Endodermal cell (in vitro differentiated cells): ENCODE measurements around the gene DLGAP5. TPM values are rescaled to one million over a fixed set of nuclear protein-coding genes. Genes with fewer than 3 reads are reported as not detected.

Experiments used
- DNase-seq: peaks from one replicate; pipeline ENCODE4 v3.0.0-alpha.2; 2017
- H3K27ac ChIP-seq: 2 replicates; pipeline ENCODE4 v1.5.1; 2013; ENCODE audit warnings: mild to moderate bottlenecking, low read depth, low read length, moderate library complexity
- H3K27me3 ChIP-seq: 2 replicates; pipeline ENCODE4 v1.6.1; 2013; ENCODE audit warnings: mild to moderate bottlenecking, low read length, moderate library complexity; ENCODE audit not compliant: insufficient read depth, control insufficient read depth, poor library complexity, severe bottlenecking
- H3K36me3 ChIP-seq: 2 replicates; pipeline ENCODE4 v1.7.0; 2013; ENCODE audit warnings: mild to moderate bottlenecking, low read length, moderate library complexity; ENCODE audit not compliant: control insufficient read depth, insufficient read depth
- H3K4me1 ChIP-seq: one replicate; pipeline ENCODE4 v1.7.0; 2013; ENCODE audit warnings: low read length; ENCODE audit not compliant: control insufficient read depth, insufficient read depth
- H3K4me3 ChIP-seq: 2 replicates; pipeline ENCODE4 v1.5.1; 2013; ENCODE audit warnings: mild to moderate bottlenecking, low read length, moderate library complexity
- H3K9ac ChIP-seq: 2 replicates; pipeline ENCODE4 v1.6.1; 2013; ENCODE audit warnings: mild to moderate bottlenecking, low read length, moderate library complexity; ENCODE audit not compliant: poor library complexity, severe bottlenecking; ENCODE audit errors: extremely low read depth
- H3K9me3 ChIP-seq: 2 replicates; pipeline ENCODE4 v1.6.1; 2013; ENCODE audit warnings: mild to moderate bottlenecking, low read length, moderate library complexity; ENCODE audit not compliant: control insufficient read depth
- H3K27ac Mint-ChIP-seq: 2 replicates; pipeline ENCODE4 v1.8.0; 2020; ENCODE audit warnings: mixed read lengths
- H3K27me3 Mint-ChIP-seq: 2 replicates; pipeline ENCODE4 v1.8.0; 2021; ENCODE audit warnings: mild to moderate bottlenecking, mixed read lengths; ENCODE audit not compliant: insufficient read depth
- H3K36me3 Mint-ChIP-seq: 2 replicates; pipeline ENCODE4 v1.8.0; 2020; ENCODE audit warnings: low read depth, mixed read lengths
- H3K4me1 Mint-ChIP-seq: 2 replicates; pipeline ENCODE4 v1.8.0; 2020; ENCODE audit warnings: mixed read lengths
- H3K4me3 Mint-ChIP-seq: 2 replicates; pipeline ENCODE4 v1.8.0; 2020; ENCODE audit warnings: mild to moderate bottlenecking, moderate library complexity, mixed read lengths
- H3K9me3 Mint-ChIP-seq: 2 replicates; pipeline ENCODE4 v1.8.0; 2020; ENCODE audit warnings: mild to moderate bottlenecking, mixed read lengths
- CTCF ChIP-seq: fragments of 200-600 bp; sonication (generic); conservative IDR thresholded peaks from 2 replicates; pipeline ENCODE4 v1.5.0; 2021; ENCODE audit warnings: antibody characterized with exemption, mild to moderate bottlenecking
- WGBS, 2 experiments: methylation state at CpG; one replicate each; pipeline versions ENCODE4 v1.1.5 to v1.1.7; 2013; ENCODE audit warnings: missing lambda C conversion rate in 2 of 2, mixed read lengths in 1 of 2; ENCODE audit not compliant: insufficient coverage in 1 of 2, insufficient read length in 1 of 2; 5-methylcytosine and 5-hydroxymethylcytosine counted together
- total RNA-seq, 2 donors: library from RNA; stranded (reverse); fragmentation: NEBNext Ultra II Directional in 1 of 2; extraction: Animal tissue kit (Norgen Biotek cat#: 25700) in 1 of 2; gene quantifications; 2 replicates in 1 of 2; 3 replicates in 1 of 2; pipeline ENCODE4 v1.2.1, GENCODE V29; 2021

DLGAP5 gene
- total RNA-seq, 2 donors from 2014 or later = 71.1 to 112 TPM

- 80 to 100% methylated on average over 1 to 2 of the region's 2 CpGs for WGBS, 2 experiments
- H3K4me1 Mint-ChIP-seq = no peaks in the 10 kb centered on the region
These were observed 36.9 kb upstream of the DLGAP5 start for GRCh38 chr14:55228261-55228660.

GRCh38 chr14:55223364-55223763 lies 32.0 kb upstream of the DLGAP5 start:
- Mint-ChIP-seq H3K27me3 (peaks cover 27% of the 10 kb centered on the region), H3K4me3 (no peak overlapping the region), H3K4me1 (peaks cover 5% of the 10 kb centered on the region), H3K36me3 (no peaks in the 10 kb centered on the region), H3K27ac (no peak overlapping the region), H3K9me3 (peaks cover 11% of the 10 kb centered on the region)
- H3K27me3 ChIP-seq = peaks cover 51% of the 10 kb centered on the region
- H3K9me3 ChIP-seq = peaks cover 18% of the 10 kb centered on the region
- no peak overlapping the region for H3K27ac ChIP-seq
- DNase-seq = no peak
- H3K4me3 ChIP-seq = no peak overlapping the region
- no peak overlapping the region for H3K9ac ChIP-seq
- no peak for TF ChIP-seq CTCF
- H3K4me1 ChIP-seq = peaks cover 3% of the 10 kb centered on the region
- no peaks in the 10 kb centered on the region for H3K36me3 ChIP-seq

More at GRCh38 chr14:55228261-55228660, 36.9 kb upstream of the DLGAP5 start:
- Mint-ChIP-seq H3K36me3 (no peaks in the 10 kb centered on the region), H3K9me3 (peaks cover 11% of the 10 kb centered on the region), H3K27me3 (peaks cover 51% of the 10 kb centered on the region), H3K4me3 (no peak overlapping the region), H3K27ac (no peak overlapping the region)
- Histone ChIP-seq H3K9me3 (peaks cover 19% of the 10 kb centered on the region), H3K27ac (no peak overlapping the region), H3K4me1 (no peaks in the 10 kb centered on the region), H3K4me3 (no peak overlapping the region), H3K36me3 (no peaks in the 10 kb centered on the region), H3K9ac (no peak overlapping the region), H3K27me3 (peaks cover 88% of the 10 kb centered on the region)
- no peak for TF ChIP-seq CTCF
- DNase-seq = no peak

- Histone ChIP-seq H3K27me3 (peaks cover 37% of the 10 kb centered on the region), H3K9ac (no peak overlapping the region), H3K4me3 (no peak overlapping the region), H3K9me3 (peaks cover 4% of the 10 kb centered on the region), H3K4me1 (peaks cover 3% of the 10 kb centered on the region), H3K27ac (no peak overlapping the region), H3K36me3 (no peaks in the 10 kb centered on the region)
- Mint-ChIP-seq H3K27me3 (peaks cover 15% of the 10 kb centered on the region), H3K36me3 (no peaks in the 10 kb centered on the region), H3K4me1 (peaks cover 5% of the 10 kb centered on the region), H3K4me3 (no peak overlapping the region), H3K27ac (no peak overlapping the region), H3K9me3 (peaks cover 6% of the 10 kb centered on the region)
- no peak for TF ChIP-seq CTCF
- DNase-seq = no peak
These were observed 30.6 kb upstream of the DLGAP5 start for GRCh38 chr14:55221968-55222367.
